GM21447 (cell line): ENCODE measurements around the gene RPP14.
"Not testable (repeated sequence)": the region's sequence is repeated elsewhere in the genome, so short reads cannot be mapped to it uniquely, and the experiment has no call there.

Experiments used
- ATAC-seq: cut with Tn5 transposase; IDR thresholded peaks from one replicate; pipeline ENCODE4 v1.9.1; 2021; ENCODE audit not compliant: unreplicated experiment

The RPP14 gene

DNA sequence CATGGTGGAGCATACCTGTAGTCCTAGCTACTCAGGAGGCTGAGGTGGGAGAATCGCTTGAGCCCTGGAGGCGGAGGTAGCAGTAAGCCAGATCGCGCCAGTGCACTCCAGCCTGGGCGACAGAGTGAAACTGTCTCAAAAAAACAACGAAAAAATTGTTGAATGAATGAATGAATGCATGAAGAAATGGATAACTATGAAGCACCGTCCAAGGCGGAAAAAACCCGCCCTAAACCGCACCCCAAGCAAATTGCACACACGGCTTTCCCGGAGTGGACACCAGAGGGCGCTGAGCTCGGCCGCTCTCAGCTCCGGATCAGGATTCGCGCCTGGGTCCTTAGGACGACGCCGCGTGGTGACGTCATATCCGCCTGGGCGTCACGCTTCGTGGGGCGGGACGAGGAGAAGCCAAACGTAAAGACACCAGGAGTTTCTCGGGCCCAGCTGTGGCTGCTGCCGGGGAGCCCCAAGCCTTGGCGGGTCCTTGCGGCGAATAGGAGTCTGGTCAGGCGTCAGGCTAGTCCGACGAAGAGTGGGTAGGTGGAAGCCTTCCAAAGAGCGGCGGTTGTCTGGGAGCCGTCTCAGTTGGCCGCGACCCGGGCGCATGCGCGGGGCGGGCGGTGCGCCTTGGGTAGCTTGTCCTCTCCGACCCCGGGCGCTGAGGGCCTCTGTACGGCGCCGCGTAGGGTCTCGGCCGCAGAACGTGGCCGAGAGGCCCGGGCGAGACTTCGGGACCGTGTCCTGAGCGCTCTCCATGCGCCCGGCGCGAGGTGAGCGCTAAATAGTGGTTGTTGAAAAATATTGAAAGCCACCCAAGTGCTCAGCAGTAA lies at the start of gene RPP14, which contains the start of gene HTD2:
RPP14 (plus strand) TSS at position 364 of the 830 bp plus-strand sequence. CDS start 4,085 bp downstream, outside the sequence.
HTD2 (plus strand) TSS at position 639 of the 830 bp plus-strand sequence. CDS start 11,094 bp downstream, outside the sequence.
- ATAC-seq = peak; percentile 86

GRCh38 chr3:58256511-58256910 lies 49.5 kb upstream of the RPP14 start:
- ATAC-seq = no peak

DNA sequence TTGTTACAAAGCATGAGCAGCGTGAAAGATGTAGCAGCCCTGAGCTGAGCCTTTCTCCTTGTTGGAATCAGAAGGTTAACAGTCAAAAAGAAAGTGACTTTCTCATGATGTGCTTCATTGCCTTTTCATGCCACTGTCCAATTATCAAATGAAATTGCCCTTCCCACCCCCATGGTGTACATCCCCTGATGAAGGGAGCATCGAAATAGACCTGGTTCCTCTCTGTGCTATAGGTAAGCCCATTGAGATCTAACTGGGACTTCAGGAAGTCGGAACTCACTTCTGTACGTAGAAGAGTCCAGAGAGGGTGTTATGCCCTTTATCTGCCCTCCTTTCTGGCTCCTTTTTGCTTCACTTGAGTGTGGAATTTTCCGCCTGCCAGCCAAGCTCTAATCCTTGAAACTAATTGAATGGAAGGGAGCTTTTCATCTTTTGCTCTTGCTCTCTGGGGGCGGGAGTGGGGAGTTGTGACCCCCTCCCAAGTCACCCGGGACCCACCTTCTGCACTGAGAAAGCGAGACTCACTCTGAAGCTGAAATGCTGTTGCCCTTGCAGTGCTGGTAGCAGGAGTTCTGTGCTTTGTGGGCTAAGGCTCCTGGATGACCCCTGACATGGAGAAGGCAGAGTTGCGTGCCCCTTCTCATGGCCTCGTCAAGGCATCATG lies 47.5 kb upstream of the RPP14 start:
- ATAC-seq = no peak

GRCh38 chr3:58260261-58260731 lies 45.7 kb upstream of the RPP14 start:
- no peak for ATAC-seq

- no peak for ATAC-seq
These were observed 45.3 kb upstream of the RPP14 start for GRCh38 chr3:58260733-58261132.

DNA sequence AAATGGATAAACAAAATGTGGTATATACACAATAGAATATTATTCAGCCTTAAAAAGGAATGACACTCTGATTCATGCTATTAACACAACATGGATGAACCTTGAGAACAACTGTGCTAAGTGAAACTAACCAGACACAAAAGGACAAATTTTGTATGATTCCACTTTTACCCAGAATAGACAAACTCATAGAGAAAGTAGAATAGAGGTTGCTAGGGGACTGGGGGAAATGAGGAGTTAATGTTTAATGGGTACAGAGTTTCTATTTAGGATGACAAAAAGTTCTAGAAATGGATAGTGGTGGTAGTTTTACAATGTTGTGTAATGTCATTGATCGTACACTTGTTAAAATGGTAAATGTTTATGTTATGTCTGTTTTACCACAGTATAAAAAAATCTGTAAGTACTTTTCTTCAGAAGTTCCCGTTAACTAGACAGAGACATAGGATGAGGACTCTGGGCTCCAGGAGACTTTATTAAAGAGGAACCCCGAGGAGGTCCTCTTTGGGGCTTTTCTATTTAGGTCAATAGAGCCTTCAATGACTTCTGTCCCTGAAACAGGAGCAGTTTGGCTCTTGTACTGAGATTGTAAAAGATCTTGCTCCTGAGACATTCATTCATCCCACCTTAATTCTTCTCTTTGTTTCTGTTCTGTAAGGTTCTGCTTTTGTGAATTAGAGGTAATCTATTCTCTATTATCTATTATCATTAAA lies 43.9 kb upstream of the RPP14 start:
- ATAC-seq = peak; percentile 74

- no peak for ATAC-seq
These were observed 39.5 kb upstream of the RPP14 start for GRCh38 chr3:58266577-58266976.

GRCh38 chr3:58267543-58267942 lies 38.5 kb upstream of the RPP14 start:
- not testable (repeated sequence) for ATAC-seq

- ATAC-seq = no peak
These were observed 36.7 kb upstream of the RPP14 start for GRCh38 chr3:58269356-58269755.

GRCh38 chr3:58270485-58270884 lies 35.6 kb upstream of the RPP14 start:
- no peak for ATAC-seq

DNA sequence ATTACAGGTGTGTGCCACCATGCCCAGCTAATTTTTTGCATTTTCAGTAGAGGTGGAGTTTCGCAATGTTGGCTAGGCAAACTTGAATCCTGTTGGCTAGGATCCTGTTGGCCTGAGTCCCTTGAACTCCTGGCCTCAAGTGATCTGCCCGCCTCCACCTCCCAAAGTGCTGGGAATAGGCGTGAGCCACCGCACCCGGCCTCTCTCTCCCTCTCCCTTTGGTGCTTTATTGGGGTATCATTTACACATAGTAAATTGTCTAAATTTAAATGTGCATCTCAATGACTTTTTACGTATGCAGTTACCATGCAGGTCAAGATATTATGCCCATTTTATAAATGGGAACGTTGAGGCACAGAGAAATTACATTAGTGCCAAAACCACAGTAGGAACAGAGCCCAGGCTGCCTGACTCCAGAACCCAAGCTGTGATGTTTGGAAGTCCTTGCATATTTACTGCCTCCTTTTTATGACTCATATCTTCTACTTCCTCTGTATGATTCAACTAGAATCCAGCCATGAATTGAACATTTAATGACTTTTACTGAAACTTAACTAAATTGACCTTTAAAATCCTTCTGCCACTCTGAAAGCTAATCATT lies 34.0 kb upstream of the RPP14 start:
- ATAC-seq = no peak

- no peak for ATAC-seq
These were observed 33.2 kb upstream of the RPP14 start for GRCh38 chr3:58272891-58273290.

DNA sequence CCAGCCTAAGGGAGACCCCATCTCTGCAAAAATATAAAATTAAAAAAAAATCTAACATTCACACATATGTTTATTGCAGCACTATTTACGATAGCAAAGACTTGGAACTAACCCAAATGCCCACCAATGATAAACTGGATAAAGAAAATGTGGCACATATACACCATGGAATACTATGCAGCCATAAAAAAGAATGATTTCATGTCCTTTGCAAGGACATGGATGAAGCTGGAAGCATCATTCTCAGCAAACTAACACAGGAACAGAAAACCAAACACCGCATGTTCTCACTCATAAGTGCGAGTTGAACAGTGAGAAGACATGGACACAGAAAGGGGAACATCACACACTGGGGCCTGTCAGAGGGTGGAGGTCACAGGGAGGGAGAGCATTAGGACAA lies 32.7 kb upstream of the RPP14 start:
- not testable (repeated sequence) for ATAC-seq

DNA sequence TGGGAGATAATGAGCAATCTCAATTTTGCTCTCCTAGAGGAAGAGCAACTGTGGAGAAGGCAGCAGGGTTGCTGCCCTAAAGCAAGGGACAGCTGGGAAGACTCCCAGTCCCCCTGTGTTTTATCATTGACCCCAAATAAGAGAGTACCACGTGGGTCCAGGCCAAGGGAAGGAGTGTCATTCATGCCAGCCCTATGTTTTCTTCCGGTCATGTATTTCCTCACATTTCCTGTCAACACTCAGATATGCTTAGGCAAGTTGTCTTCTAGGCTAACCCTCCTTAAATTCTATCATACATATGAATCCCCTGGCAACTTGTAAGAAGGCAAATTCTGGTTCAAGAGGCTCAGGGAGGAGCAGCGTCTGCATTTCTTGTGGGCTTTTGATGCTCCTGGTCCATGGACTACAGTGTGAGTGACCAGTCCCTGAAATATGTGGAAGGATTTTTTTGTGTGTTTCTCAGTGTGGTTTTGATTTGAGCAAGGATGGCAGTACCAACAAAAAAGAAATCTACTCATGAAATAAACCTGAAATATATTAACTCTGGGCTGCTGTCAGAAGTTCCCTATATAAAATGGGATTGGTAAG lies 31.9 kb upstream of the RPP14 start:
- ATAC-seq = no peak

- ATAC-seq = no peak
These were observed 25.0 kb upstream of the RPP14 start for GRCh38 chr3:58281069-58281468.

DNA sequence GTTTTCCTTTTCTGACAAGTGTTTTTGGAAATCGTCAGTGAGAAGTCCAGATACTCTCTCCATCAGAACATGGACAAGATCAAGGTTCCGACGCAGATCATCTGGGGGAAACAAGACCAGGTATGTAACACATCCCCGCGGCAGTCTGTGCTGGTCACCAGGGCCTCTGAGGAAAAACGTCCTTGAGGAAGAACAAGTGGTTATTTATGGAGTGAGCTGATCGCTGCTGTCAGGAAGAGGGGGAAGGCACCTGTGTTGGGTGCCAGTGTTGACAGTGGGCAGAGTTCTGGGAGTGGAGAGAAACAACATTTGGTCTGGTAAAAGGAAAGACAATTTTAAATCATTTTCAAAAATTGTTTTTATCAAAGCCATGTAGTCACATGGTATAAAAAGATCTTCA lies 20.7 kb upstream of the RPP14 start:
- ATAC-seq = no peak

GRCh38 chr3:58287354-58287753 lies 18.7 kb upstream of the RPP14 start:
- no peak for ATAC-seq

DNA sequence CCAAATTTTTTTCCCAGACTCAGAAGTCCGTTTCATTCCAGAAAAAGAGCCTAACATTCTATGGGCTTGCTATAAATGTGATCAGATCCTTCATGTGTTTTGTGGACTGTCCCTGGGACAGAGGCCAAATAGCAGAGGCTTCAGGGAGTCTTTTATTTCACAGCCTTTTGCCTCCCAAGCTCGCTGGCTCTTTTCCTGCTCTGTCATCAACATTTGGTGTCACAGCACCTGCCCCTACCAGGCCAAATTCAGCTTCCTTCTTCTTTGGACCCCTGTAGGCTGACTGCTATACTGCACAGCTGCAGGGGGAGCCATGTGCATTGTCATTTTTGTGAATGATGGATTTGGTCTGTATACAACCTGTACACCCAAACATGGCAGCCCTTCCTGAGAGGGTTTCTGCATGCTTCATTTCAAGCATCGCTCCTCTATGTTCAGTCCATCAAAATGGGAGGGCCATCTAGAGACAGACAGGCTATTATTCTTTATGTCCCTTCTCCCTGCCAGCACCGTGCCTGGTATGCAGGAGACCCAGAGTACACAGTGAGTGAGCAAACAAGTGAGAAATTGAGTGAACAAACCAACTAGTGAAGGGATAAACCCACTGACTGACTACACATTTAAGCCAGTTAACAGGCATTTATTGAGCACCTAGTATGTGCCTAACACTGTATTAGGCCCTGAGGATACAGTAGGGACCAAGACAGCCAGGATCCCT lies 17.9 kb upstream of the RPP14 start:
- ATAC-seq = no peak

GRCh38 chr3:58288964-58289613 lies 17.0 kb upstream of the RPP14 start:
- ATAC-seq = not testable (repeated sequence)
